ENCODE measurements around the gene SMAD7.

GRCh38 chr18:48994926-48995835 is 44.4 kb upstream of the SMAD7 start:
- TF ChIP-seq CTCF (conservative IDR thresholded peaks at IDR 0.05 in 1 of 2, IDR thresholded peaks at IDR 0.05 in 1 of 2; ENCODE audit: low read depth in 1 of 2, low read length in 2 of 2) = no peak
- no peak for TF ChIP-seq EZH2 (IDR thresholded peaks at IDR 0.05; ENCODE audit: low read length, missing control alignments)

All from fibroblast of lung (primary cell).